Measurements from ENCODE around the gene ANKRD22.

Gene ANKRD22

DNA sequence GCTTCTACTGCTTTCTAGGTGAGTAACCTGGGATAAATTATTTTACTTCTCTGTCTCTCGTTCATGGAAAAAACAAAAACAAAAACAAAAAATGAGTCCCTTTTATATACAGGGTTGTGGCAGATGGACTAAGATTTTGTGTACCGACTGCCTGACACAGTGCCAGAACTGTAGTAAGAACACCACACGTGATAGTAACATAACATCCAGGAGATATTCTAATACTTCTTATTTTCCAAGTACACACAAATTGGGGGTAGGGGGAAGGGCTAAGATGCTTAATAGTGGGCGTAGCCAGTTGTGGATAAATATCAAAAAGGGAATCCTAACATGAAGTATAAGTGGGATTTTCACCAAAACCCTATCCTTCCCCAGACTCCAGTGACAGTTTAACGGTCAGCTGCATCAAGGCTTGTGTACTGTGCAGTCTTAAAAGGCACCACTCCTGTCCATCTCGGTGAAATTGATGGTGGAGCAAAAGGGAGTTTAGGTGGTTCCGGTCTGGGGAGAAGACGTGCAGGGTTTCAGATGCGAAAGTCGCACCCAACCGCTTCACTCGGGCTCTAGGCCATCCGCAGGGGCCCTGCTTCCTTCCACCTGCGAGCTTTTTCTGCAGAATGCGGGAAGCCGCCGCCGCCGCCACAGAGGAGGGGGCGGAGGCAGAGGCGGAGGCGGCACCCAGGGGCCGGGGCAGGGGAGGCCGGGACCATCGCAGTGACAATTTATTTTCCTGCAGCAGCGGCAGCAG, 28.1 kb upstream of the ANKRD22 start, which contains the start of gene STAMBPL1:
STAMBPL1 (plus strand) TSS at position 712 of the 748 bp plus-strand sequence. CDS start 21,464 bp downstream, outside the sequence.
- H3K4me3 ChIP-seq (ENCODE audit: low read depth, low read length): peak within 1 kb of the TSS; percentile 77

- H3K4me3 ChIP-seq (ENCODE audit: low read depth, low read length): no peak overlapping the region
These were observed 25.7 kb upstream of the ANKRD22 start for GRCh38 chr10:88877298-88877697.

DNA sequence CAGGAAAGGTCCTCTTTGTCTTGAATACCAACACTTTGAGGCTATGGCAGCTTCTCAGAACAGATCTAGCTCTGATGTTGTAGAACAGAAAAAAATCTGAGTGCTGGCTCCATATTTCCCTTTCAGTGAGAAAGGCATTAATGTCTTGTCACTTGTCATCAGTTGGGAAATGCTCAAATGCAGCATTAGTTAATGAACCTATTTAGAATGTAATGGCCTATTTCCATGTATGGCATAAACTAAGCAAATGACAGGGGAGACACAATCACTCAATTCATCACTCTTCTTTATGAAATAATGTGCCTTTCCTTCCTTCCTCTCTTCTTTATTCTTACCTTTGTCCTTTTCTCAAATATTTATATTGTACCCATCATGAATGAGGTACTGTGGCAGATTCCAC, 23.4 kb upstream of the ANKRD22 start:
- no peak overlapping the region for H3K4me3 ChIP-seq (ENCODE audit: low read depth, low read length)

DNA sequence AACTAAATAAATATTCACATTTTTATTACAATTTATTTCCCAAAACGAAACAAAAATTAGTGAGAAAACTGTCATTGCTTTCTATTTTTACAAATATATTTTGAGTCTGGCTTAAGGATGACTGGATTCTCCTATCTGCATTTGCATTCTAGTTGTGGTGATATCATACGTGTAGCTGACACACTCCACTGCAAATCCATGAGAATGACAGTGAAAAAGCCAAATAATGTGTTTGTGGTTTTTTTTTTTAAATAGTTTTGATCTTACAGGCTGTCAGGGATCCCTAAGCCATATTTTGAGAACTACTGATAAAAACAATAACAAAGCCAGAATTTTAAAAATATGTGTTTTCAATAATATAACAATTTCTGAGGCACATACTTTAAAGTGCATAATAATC, 22.6 kb upstream of the ANKRD22 start:
- no peak overlapping the region for H3K4me3 ChIP-seq (ENCODE audit: low read depth, low read length)

DNA sequence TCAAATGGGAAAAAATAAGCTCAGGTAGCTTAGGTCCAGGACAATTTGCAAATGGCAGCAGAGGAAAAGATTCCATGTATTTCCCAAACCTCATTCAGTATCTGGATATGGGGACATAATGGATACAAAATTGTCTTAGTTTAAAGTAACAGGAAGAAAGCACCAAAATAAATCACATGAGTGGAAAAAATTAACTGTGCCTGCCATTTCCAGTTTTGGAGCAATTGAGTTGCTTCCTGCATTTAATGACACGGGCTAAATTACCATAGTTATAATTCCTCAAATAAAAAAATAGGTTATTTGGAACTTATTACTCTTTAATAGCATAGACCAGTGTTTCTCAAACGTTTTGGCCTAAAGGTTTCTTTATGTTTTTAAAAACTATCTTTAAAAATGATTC, 22.1 kb upstream of the ANKRD22 start:
- no peak overlapping the region for H3K4me3 ChIP-seq (ENCODE audit: low read depth, low read length)

GRCh38 chr10:88870089-88870488, 18.4 kb upstream of the ANKRD22 start:
- H3K4me3 ChIP-seq (ENCODE audit: low read depth, low read length): no peak overlapping the region

DNA sequence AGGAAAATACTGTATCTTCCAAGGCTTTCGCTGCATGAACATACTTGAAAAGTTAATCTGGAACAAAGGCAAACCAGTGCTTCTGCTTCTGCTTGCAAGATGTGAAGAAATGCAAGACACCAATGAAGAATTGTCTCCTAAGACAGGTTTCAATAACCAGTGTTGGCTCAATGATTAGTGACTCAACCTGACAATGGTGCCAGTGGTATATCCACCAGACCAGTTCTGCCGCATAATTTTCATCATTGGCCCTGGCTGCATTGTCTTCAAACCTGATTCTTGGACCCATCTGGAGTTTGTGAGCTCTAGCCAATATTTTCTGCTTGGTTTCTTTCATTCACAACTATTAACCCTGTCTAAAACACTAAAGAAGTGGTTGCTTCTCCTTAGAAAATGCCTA, 14.8 kb upstream of the ANKRD22 start:
- H3K4me3 ChIP-seq (ENCODE audit: low read depth, low read length): no peak overlapping the region

DNA sequence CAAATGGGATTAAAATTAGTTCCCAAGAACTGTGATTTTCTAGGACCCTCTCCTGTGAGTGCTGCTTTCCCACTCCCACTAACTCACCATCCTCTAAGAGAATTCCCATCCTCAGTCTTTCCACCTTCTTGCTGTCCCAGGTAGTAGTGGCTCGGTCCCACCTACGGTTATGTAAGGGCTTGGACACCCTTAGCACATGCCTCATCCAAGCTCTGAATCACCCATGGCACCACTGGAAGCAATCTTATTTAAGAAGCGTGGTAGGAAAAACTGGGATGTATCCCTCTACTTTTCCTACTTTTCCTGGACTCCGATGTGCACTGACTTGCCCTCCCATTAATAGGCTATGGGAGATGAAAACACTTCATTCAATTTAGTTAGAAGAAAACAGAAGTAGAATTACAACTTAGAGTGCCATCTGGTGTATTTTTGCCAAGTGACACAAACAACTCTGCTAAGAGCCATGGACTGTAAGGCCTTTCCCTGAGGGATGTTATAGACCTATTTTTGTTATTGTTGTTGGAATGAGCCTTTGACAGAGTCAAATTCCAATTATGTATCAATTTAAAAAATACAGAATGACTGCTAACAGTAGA, 13.7 kb upstream of the ANKRD22 start:
- no peak overlapping the region for H3K4me3 ChIP-seq (ENCODE audit: low read depth, low read length)

DNA sequence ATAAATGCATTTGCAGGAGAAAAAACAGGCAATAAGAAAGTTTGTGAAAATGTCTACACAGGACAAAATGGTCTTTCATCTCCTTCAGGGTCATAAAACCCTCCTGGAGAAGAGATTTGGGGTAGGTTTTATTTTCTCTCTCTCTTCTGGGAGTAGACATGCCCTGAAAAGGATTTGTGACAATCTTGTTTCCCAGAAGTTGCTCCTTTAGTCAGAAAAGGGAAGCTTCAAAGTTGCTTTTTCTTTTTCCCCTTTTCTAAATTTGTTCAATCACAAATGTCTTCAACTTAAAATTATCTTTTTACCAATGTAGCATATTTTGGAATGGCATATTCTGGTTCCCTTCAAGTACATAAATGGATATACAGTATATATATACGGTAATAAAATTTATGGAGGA, 9.4 kb upstream of the ANKRD22 start:
- no peak overlapping the region for H3K4me3 ChIP-seq (ENCODE audit: low read depth, low read length)

GRCh38 chr10:88858491-88858890, 6.8 kb upstream of the ANKRD22 start:
- no peak overlapping the region for H3K4me3 ChIP-seq (ENCODE audit: low read depth, low read length)

DNA sequence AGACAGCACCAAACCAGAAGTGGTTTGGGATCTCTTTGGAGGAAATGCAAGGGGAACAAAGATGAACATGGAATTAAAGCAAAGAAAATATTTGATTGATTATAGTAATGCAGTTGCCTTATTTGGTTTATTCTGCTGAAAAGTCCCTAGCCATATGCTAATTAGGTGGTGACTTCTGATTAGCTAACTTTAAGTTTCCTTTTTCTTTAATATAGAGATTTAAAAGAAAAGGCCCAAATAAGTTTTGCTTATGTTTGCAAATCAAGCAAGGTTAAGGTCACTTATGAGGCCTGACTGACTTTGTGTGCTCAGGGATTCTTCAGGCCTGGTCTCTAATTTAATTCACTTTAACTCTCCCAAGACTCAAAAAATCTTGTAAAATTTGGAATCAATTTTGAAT, 6.2 kb upstream of the ANKRD22 start:
- H3K4me3 ChIP-seq (ENCODE audit: low read depth, low read length): no peak overlapping the region

DNA sequence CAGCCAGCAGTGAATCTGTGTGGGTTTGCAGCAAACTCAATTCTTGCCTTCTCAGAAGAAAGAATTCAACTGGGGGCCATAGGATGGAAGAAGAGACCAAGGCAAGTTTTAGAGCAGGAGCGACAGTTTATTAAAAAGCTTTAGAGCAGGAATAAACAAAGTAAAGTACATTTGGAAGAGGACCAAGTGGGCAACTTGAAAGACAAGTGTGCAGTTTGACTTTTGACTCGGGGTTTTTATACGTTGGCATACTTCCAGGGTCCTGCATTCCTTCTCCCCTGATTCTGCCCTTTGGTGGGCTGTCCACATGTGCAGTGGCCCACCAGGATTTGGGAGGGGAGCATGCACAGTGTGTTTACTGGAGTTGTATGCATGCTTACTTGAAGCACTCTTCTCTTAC, 3.0 kb upstream of the ANKRD22 start:
- H3K4me3 ChIP-seq (ENCODE audit: low read depth, low read length): no peak overlapping the region

DNA sequence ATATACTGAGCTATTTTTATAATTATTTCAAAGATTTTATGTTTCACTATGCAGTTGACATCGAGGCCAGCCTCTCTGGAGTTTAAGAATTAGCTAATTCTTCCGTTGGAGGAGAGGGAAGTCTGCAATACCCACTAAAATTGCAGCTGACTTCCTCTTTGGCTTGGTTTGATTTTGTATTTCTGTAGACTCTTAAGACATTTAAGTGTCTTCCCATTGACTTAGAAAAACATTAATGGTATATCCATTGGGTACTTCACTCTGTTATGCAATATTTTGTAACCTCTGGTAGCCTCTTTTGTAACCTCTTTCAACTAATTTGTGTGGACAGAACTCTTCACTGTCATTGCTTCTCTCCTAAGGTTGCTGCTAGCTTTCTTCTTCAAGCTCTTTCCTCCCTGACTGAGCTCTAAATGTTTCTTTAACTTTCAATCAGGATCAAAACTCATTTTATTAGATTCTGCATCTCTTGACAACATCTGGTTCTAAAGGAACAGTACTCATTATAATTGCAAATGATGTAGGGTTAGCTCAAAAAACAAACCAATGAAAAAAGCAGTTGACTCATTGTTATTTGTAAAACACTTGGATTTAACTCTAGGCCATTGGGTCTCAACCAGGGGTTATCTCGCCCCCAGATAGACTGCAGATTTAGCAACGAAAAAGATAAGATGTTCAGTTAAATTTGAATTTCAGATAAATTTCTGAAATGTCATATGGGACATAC, 1.7 kb upstream of the ANKRD22 start:
- H3K4me3 ChIP-seq (ENCODE audit: low read depth, low read length): no peak overlapping the region

DNA sequence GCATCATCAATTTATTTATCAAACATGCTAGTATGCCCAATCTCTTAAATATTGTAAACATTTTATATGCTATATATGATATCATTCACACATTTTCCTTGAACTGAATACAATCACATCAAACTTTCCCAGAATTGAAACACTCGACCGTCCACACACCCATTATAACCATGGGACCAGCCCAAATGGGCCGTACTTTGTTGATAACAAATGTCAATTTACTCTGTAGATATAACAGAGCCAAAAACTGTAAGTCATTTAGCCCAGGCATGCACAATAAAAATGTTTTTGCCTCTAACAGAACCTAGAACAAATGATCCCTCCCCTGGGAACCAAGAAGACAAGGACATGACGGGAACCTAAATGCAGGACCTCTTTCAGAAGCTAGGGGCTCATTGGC, 683 bp upstream of the ANKRD22 start:
- no peak overlapping the region for H3K4me3 ChIP-seq (ENCODE audit: low read depth, low read length)

DNA sequence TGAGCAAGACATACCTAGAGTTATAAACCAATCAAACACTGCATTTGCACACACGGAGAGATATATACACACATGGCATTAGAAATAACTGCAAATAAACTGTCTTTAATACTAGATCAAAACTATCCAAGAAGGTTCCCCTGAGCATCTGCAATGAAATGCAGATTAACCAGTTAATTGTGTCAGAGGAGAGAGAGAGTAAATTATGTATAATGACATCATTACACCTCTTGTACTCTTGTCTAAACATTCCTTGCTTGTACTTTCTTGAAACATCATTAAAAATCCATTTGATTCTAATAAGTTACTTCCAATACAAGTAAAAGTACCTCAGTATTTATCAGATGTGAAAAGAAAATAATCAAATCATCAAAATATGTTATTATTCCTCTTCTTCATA, 932 bp downstream of the ANKRD22 start:
- no peak overlapping the region for H3K4me3 ChIP-seq (ENCODE audit: low read depth, low read length)

- H3K4me3 ChIP-seq (ENCODE audit: low read depth, low read length): no peak overlapping the region
These were observed 2.4 kb downstream of the ANKRD22 start for GRCh38 chr10:88849234-88849633.

GRCh38 chr10:88848499-88848898, 3.1 kb downstream of the ANKRD22 start:
- no peak overlapping the region for H3K4me3 ChIP-seq (ENCODE audit: low read depth, low read length)

DNA sequence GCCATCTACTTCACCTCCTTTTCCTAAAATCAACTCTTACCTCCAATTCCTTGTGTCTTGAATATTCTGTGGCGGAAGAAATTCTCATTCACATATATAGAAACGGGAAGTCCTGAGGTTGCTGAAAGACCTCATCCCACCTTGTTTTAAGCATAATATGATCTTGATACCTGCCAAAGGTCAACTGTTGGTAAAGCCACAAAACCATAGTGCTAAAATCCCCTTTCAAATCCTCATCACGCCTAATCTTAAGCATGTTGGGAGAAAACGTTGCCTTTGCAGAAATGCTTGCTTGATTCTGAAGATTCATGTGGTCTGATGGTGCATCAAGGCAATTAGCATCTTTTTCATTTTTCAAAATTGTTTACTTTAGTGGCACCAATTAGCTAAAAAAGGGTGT, 8.5 kb downstream of the ANKRD22 start:
- H3K4me3 ChIP-seq (ENCODE audit: low read depth, low read length): no peak overlapping the region

GRCh38 chr10:88841316-88842111, 10.1 kb downstream of the ANKRD22 start:
- H3K4me3 ChIP-seq (ENCODE audit: low read depth, low read length): no peak overlapping the region

DNA sequence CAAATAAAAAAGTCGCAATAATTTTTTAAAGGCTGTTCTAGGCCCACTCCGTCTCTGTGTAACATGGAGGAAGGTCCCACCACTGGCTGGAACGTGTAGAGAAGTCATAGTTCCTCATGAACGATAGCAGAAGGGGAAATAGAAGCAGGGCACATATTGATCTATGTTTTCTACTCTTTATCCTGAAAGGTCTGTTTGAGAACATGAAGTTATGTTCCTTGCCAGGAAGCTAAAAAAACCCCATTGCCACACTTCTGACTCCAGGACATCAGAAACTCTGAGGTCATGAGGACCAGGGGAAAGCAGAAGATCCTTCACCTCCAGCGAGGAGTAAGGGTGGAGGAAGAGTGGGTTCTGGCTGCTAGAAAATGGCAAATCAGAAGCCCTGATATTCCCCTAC, 10.8 kb downstream of the ANKRD22 start:
- H3K4me3 ChIP-seq (ENCODE audit: low read depth, low read length): no peak overlapping the region

DNA sequence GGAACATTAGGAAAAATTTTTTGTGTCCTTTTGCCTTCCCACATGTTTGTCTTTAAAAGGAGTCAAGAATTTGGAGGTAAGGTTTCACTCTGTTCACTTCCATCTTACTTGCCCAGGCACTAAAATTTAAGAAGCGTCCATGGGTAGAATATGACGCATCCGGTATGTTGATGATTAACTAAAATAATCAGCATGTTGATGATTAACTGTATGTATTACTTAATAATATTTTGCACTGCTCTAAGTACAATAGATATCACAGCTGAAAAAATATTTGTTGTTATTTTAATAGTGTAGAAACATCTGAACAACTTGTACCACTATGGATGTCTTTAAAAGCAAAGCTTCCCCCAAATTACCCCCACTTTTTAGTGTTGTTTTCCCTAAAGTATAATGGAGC, 11.5 kb downstream of the ANKRD22 start:
- H3K4me3 ChIP-seq (ENCODE audit: low read depth, low read length): no peak overlapping the region

Data from iPS-11a (cell line).